Measurements from ENCODE around the gene MAP3K19.

- TF ChIP-seq, protein P1, sequence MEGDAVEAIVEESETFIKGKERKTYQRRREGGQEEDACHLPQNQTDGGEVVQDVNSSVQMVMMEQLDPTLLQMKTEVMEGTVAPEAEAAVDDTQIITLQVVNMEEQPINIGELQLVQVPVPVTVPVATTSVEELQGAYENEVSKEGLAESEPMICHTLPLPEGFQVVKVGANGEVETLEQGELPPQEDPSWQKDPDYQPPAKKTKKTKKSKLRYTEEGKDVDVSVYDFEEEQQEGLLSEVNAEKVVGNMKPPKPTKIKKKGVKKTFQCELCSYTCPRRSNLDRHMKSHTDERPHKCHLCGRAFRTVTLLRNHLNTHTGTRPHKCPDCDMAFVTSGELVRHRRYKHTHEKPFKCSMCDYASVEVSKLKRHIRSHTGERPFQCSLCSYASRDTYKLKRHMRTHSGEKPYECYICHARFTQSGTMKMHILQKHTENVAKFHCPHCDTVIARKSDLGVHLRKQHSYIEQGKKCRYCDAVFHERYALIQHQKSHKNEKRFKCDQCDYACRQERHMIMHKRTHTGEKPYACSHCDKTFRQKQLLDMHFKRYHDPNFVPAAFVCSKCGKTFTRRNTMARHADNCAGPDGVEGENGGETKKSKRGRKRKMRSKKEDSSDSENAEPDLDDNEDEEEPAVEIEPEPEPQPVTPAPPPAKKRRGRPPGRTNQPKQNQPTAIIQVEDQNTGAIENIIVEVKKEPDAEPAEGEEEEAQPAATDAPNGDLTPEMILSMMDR (conservative IDR thresholded peaks at IDR 0.05; ENCODE audit: low read depth in 2 of 2) = no peak
- TF ChIP-seq REST (IDR thresholded peaks at IDR 0.05; ENCODE audit: unreplicated experiment) = no peak
- TF ChIP-seq EZH2 (IDR thresholded peaks at IDR 0.05; ENCODE audit: low read depth, unreplicated experiment) = no peak
- no peak for TF ChIP-seq POLR2AphosphoS5 (IDR thresholded peaks at IDR 0.05; ENCODE audit: low read depth)
- no peak for TF ChIP-seq NANOG (IDR thresholded peaks at IDR 0.05; ENCODE audit: borderline replicate concordance)
Measured at GRCh38 chr2:135064149-135064548, 16.9 kb upstream of the MAP3K19 start.

Measured in GM23338 (cell line).